Prostate gland (tissue), 2 donors: ENCODE data around the gene AAMDC.
"Not testable (repeated sequence)": the region's sequence is repeated elsewhere in the genome, so short reads cannot be mapped to it uniquely, and the experiment has no call there.

ENCODE experiments used
- POLR2AphosphoS5 ChIP-seq: sonication (generic); formaldehyde crosslinking; IDR thresholded peaks from one replicate; pipeline ENCODE4 v1.6.1; 2017; ENCODE audit warnings: antibody characterized with exemption
- TF ChIP-seq, protein P1 (sequence below), 4 experiments: fragments of 200-600 bp in 2 of 4; fragments of 450-650 bp in 2 of 4; sonication (generic) in 2 of 4; IDR thresholded peaks; 1 replicate in 3 of 4; 2 replicates in 1 of 4; pipeline ENCODE4 v1.5.1; 2016 to 2019; ENCODE audit warnings: antibody characterized with exemption in 4 of 4, mild to moderate bottlenecking in 2 of 4, moderate library complexity in 2 of 4

DNA sequence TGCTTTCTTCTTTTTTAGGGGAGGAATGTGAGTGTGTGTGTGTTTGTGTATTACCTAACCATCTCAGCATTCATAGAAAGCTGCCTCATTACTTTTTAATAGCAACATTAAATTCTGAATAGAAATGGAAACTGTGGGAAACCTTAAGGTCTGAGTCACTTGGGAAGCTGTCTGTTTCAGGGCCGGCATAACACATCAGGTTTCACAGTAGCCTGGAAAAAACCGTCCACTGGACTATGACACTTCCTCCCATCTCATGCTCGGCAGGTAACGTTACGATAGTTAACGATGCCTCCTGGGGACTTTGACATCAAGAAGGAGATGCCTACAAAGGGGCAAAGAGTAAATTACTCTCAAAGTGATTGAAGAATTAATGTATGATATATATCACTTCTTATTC is 89.9 kb downstream of the AAMDC start:
- TF ChIP-seq, protein P1, sequence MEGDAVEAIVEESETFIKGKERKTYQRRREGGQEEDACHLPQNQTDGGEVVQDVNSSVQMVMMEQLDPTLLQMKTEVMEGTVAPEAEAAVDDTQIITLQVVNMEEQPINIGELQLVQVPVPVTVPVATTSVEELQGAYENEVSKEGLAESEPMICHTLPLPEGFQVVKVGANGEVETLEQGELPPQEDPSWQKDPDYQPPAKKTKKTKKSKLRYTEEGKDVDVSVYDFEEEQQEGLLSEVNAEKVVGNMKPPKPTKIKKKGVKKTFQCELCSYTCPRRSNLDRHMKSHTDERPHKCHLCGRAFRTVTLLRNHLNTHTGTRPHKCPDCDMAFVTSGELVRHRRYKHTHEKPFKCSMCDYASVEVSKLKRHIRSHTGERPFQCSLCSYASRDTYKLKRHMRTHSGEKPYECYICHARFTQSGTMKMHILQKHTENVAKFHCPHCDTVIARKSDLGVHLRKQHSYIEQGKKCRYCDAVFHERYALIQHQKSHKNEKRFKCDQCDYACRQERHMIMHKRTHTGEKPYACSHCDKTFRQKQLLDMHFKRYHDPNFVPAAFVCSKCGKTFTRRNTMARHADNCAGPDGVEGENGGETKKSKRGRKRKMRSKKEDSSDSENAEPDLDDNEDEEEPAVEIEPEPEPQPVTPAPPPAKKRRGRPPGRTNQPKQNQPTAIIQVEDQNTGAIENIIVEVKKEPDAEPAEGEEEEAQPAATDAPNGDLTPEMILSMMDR (IDR thresholded peaks at IDR 0.05): not testable (repeated sequence)
- not testable (repeated sequence) for TF ChIP-seq POLR2AphosphoS5
